Kidney epithelial cell (primary cell): ENCODE results near the gene P2RY8. TPM values are rescaled to one million over a fixed set of nuclear protein-coding genes. Genes with fewer than 3 reads are reported as not detected.

ENCODE experiments used
- total RNA-seq: library from RNA; depleted of rRNA; stranded (reverse); fragments of >200 nt; gene quantifications from 2 replicates; pipeline ENCODE4 v1.2.3, GENCODE V29; 2015

P2RY8 gene
- total RNA-seq, 1 donor from 2014 or later = not detected

Other genes starting within 250 kb of the P2RY8 start
- gene IL3RA, start 200.4 kb downstream of the P2RY8 start, total RNA-seq = 1.2 and 9.7 TPM in 2 replicates
- 450 and 519 TPM in 2 replicates for gene SLC25A6, start 145.1 kb downstream of the P2RY8 start, total RNA-seq
- gene ASMTL, start 84.3 kb downstream of the P2RY8 start, total RNA-seq = 15.9 and 16.3 TPM in 2 replicates
- gene AKAP17A, start 54.4 kb upstream of the P2RY8 start, total RNA-seq = 54.4 and 57.6 TPM in 2 replicates
- gene ASMT, start 77.9 kb upstream of the P2RY8 start, total RNA-seq = not detected in 2 replicates